ENCODE measurements around the gene RASSF9. TPM values are rescaled to one million over a fixed set of nuclear protein-coding genes. Genes with fewer than 3 reads are reported as not detected.

The RASSF9 gene
- total RNA-seq, 1 donor from 2014 or later, result not detected

Other genes starting within 250 kb of the RASSF9 start
- not detected in 2 replicates for gene NTS, start 37.9 kb upstream of the RASSF9 start, total RNA-seq

All from T-helper 1 cell treated with Interleukin-12 subunit alpha and Interleukin-12 subunit beta and Interleukin-4 antibody, amounts not matched to agents 30 ng/mL and 1 ng/mL, for 36 hours (primary cell).